K562 (cell line): ENCODE measurements around the gene NAP1L1. TPM values are rescaled to one million over a fixed set of nuclear protein-coding genes. Genes with fewer than 3 reads are reported as not detected.

Source experiments
- ATF1 ChIP-seq, 2 experiments: fragments of 450-650 bp in 1 of 2; IDR thresholded peaks; 2 replicates each; pipeline ENCODE4 v1.6.1; 2016; ENCODE audit warnings: missing compliant biosample characterization in 1 of 2, missing genetic modification characterization in 1 of 2
- ILF3 ChIP-seq: fragments of 450-650 bp; IDR thresholded peaks from 2 replicates; pipeline ENCODE4 v1.6.1; 2018; ENCODE audit warnings: antibody characterized with exemption, mild to moderate bottlenecking, moderate library complexity, borderline replicate concordance
- MAFK ChIP-seq: IDR thresholded peaks from 2 replicates; pipeline ENCODE4 v1.6.1; 2011; ENCODE audit warnings: low read length, improper control_type of control experiment
- MGA ChIP-seq: fragments of 450-650 bp; IDR thresholded peaks from 2 replicates; pipeline ENCODE4 v1.6.1; 2016; ENCODE audit warnings: mild to moderate bottlenecking, moderate library complexity
- RBBP5 ChIP-seq: fragments of 200-600 bp; sonication (generic); IDR thresholded peaks from 2 replicates; pipeline ENCODE4 v1.6.1; 2012; ENCODE audit warnings: borderline replicate concordance, mild to moderate bottlenecking, low read length, control low read depth, inconsistent platforms; ENCODE audit not compliant: insufficient read depth, poor library complexity, severe bottlenecking
- SAFB ChIP-seq: fragments of 200-400 bp; formaldehyde crosslinking; IDR thresholded peaks from 2 replicates; pipeline ENCODE4 v1.6.1; 2017; ENCODE audit warnings: low read depth, low read length, borderline replicate concordance
- SUPT5H ChIP-seq: fragments of 450-650 bp; IDR thresholded peaks from 2 replicates; pipeline ENCODE4 v1.6.1; 2016
- TRIM28 ChIP-seq: fragments of 450-650 bp; IDR thresholded peaks from 2 replicates; pipeline ENCODE4 v1.6.1; 2017
- ZNF79 ChIP-seq: fragments of 250-450 bp; sonication (Bioruptor Pico); IDR thresholded peaks from 2 replicates; pipeline ENCODE4 v1.4.0; 2020; ENCODE audit warnings: low read depth, mild to moderate bottlenecking, moderate library complexity
- polyA plus RNA-seq, 8 experiments: library from polyadenylated mRNA; depleted of rRNA in 4 of 8; stranded (reverse) in 5 of 8; unstranded in 3 of 8; fragments of >200 nt; fragmentation: Nextera tagmentation in 2 of 8; fragmentation: Illumina TruSeq in 1 of 8; extraction: Ambion mirVana in 2 of 8; extraction: Trizol in 1 of 8; gene quantifications; 2 replicates each; pipeline versions ENCODE4 v1.2.1 to v1.2.3, GENCODE V29; 2011 to 2014; ENCODE audit warnings: inconsistent platforms in 1 of 8, missing spikeins in 1 of 8
- total RNA-seq, 7 experiments: library from RNA; depleted of rRNA in 6 of 7; stranded (reverse); fragments of >200 nt in 6 of 7; fragmentation: Illumina TruSeq in 2 of 7; extraction: Trizol in 2 of 7; gene quantifications; 2 replicates each; pipeline versions ENCODE4 v1.2.1 to v1.2.3, GENCODE V29; 2011 to 2021; ENCODE audit warnings: low replicate concordance in 1 of 7
- TF ChIP-seq, protein P1 (sequence below): fragments of 450-650 bp; IDR thresholded peaks from 2 replicates; pipeline ENCODE4 v1.6.1; 2018; ENCODE audit warnings: mild to moderate bottlenecking, low read depth; ENCODE audit not compliant: partially characterized antibody
- TF ChIP-seq, protein P2 (sequence below): fragments of 450-650 bp; formaldehyde crosslinking; IDR thresholded peaks from 2 replicates; pipeline ENCODE4 v1.4.0; 2020; ENCODE audit warnings: mild to moderate bottlenecking, moderate library complexity

The NAP1L1 gene
- total and polyA plus RNA-seq, 9 of the 15 experiments (the other 6 are each of a cell fraction or from before 2014, with no cell fraction given): 287 to 747 (median 450) TPM

DNA sequence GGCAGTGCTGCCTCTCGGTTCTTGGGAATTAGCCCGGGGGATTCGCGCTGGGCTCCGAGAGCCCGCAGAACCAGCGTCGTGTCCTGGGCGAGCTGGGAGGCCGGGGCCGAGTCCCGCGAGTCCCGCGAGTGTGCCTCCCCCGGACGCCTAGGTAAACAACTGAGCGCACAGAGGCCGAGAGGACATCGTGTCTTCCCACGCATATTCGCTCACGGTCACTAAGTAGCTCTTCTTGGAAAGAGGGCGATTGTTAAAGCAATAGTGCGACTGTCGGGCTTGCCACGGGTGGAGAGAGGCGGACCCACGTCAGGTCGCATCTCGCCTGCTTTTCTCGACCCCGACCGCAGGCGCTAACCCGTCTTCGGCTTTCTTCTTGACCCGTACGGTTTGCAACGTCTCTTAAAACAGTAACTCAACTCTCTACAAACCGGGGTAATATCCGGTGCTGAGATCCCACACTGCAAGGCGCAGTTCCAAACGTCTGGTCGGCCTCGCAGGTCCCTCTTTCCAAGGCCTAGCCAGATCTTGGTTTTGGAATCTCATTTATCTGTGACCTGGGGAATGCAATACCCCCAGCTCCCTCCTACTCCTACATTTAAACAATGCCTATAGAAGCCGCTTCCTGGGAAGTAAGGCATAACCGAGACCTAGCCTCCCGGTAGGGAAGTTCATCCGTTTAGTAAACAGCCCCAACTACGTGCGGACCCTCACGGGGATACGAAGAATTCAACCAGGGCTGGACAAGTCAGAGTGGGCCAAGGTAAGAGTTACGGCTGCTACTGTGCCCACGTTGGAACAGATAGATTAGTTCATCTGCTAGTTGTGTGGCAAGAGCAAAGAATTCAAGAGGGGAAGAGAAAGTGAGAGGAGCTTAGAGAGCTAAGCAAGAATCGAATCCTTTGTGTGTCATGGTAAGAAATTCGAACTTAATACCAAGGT is 52.2 kb downstream of the NAP1L1 start (continued):
- TF ChIP-seq MGA (peak; percentile 56), ZNF79 (no peak), ILF3 (no peak), SUPT5H (no peak), TRIM28 (no peak), RBBP5 (peak; percentile 50), MAFK (no peak), ATF1 (CRISPR knock-in tag; IDR thresholded peaks at IDR 0.05) (no peak), ATF1 (tag; IDR thresholded peaks at IDR 0.05) (0 out of 2 replicates have a peak, but pooled peaks have one; percentile 28), SAFB (peak; percentile 58; the same call in 1 of the 2 replicates)
- TF ChIP-seq, protein P1, sequence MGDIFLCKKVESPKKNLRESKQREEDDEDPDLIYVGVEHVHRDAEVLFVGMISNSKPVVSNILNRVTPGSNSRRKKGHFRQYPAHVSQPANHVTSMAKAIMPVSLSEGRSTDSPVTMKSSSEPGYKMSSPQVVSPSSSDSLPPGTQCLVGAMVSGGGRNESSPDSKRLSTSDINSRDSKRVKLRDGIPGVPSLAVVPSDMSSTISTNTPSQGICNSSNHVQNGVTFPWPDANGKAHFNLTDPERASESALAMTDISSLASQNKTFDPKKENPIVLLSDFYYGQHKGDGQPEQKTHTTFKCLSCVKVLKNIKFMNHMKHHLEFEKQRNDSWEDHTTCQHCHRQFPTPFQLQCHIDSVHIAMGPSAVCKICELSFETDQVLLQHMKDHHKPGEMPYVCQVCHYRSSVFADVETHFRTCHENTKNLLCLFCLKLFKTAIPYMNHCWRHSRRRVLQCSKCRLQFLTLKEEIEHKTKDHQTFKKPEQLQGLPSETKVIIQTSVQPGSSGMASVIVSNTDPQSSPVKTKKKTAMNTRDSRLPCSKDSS: no peak
- TF ChIP-seq, protein P2, sequence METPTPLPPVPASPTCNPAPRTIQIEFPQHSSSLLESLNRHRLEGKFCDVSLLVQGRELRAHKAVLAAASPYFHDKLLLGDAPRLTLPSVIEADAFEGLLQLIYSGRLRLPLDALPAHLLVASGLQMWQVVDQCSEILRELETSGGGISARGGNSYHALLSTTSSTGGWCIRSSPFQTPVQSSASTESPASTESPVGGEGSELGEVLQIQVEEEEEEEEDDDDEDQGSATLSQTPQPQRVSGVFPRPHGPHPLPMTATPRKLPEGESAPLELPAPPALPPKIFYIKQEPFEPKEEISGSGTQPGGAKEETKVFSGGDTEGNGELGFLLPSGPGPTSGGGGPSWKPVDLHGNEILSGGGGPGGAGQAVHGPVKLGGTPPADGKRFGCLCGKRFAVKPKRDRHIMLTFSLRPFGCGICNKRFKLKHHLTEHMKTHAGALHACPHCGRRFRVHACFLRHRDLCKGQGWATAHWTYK: no peak
